A673 (cell line): ENCODE results near the gene MYLK.

Experiments
- EZH2 ChIP-seq: fragments of 200-600 bp; sonication (generic); IDR thresholded peaks from 2 replicates; pipeline ENCODE4 v1.6.1; 2017; ENCODE audit warnings: borderline replicate concordance, low read depth, mild to moderate bottlenecking, mixed read lengths, antibody characterized with exemption, low read length; ENCODE audit not compliant: poor library complexity, severe bottlenecking
- TF ChIP-seq, protein P1 (sequence below): fragments of 300-800, 200-600 bp; sonication (generic); conservative IDR thresholded peaks from 2 replicates; pipeline ENCODE4 v1.5.1; 2017; ENCODE audit warnings: low read depth, mild to moderate bottlenecking, antibody characterized with exemption, low read length, moderate library complexity, mixed read lengths

DNA sequence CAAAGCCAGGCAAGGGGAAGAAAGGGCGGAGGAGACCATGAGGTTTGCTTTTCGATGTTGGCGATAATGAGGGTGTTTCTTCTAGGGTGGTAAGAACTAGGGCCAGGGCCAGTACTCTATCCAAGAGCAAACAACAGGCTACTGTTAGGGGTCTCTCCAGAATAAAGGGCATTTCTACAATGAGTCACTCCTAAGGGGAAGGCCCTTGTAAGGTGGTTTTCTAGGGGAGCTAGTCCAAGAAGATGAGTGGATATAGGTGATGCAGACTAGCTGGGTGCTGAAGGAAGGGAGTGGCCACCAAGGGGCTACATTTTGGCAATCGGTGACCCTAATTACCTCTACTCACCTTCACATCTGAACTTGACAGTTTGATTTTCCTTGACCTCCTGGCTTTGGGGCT, 150.8 kb downstream of the MYLK start:
- TF ChIP-seq EZH2: no peak
- TF ChIP-seq, protein P1, sequence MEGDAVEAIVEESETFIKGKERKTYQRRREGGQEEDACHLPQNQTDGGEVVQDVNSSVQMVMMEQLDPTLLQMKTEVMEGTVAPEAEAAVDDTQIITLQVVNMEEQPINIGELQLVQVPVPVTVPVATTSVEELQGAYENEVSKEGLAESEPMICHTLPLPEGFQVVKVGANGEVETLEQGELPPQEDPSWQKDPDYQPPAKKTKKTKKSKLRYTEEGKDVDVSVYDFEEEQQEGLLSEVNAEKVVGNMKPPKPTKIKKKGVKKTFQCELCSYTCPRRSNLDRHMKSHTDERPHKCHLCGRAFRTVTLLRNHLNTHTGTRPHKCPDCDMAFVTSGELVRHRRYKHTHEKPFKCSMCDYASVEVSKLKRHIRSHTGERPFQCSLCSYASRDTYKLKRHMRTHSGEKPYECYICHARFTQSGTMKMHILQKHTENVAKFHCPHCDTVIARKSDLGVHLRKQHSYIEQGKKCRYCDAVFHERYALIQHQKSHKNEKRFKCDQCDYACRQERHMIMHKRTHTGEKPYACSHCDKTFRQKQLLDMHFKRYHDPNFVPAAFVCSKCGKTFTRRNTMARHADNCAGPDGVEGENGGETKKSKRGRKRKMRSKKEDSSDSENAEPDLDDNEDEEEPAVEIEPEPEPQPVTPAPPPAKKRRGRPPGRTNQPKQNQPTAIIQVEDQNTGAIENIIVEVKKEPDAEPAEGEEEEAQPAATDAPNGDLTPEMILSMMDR: no peak
